UCSD-AML1 (cell line): ENCODE data around the gene BSG.

Source experiments
- DNase-seq: peaks from one replicate; lab custom pipeline; 2025; ENCODE audit not compliant: unreplicated experiment; lab: John Stamatoyannopoulos, UW

Gene BSG

GRCh38 chr19:572140-572742, at the start of gene BSG:
Gene BSG, plus strand, starts transcription at chr19:572596. Its CDS starts 39 bp downstream, at chr19:572635.
- DNase-seq, result peak; percentile 98

GRCh38 chr19:522726-523125, 49.7 kb upstream of the BSG start:
- DNase-seq, result no peak

GRCh38 chr19:524062-524674, 48.2 kb upstream of the BSG start:
- DNase-seq, result no peak

GRCh38 chr19:525029-525428, 47.4 kb upstream of the BSG start:
- DNase-seq, result no peak

- no peak for DNase-seq
Observed at GRCh38 chr19:525857-526419, 46.5 kb upstream of the BSG start.

- DNase-seq, result no peak
Observed at GRCh38 chr19:530134-531008, 42.0 kb upstream of the BSG start.

GRCh38 chr19:531009-531752, 41.2 kb upstream of the BSG start:
- DNase-seq, result peak; percentile 91

GRCh38 chr19:531753-532560, 40.4 kb upstream of the BSG start, which contains the start of gene CDC34:
Gene CDC34, plus strand, starts transcription at chr19:531760. Its CDS starts 172 bp downstream, at chr19:531932.
- DNase-seq, result no peak

- peak; percentile 62 for DNase-seq
Observed at GRCh38 chr19:532561-533363, 39.6 kb upstream of the BSG start.

GRCh38 chr19:533364-534058, 38.9 kb upstream of the BSG start:
- no peak for DNase-seq

- DNase-seq, result no peak
Observed at GRCh38 chr19:534088-534487, 38.3 kb upstream of the BSG start.

- no peak for DNase-seq
Observed at GRCh38 chr19:535017-535835, 37.2 kb upstream of the BSG start.

GRCh38 chr19:536031-536880, 36.1 kb upstream of the BSG start:
- no peak for DNase-seq

GRCh38 chr19:536881-537404, 35.5 kb upstream of the BSG start:
- no peak for DNase-seq

GRCh38 chr19:538641-539428, 33.6 kb upstream of the BSG start:
- no peak for DNase-seq
